HuH-7 (cell line): ENCODE results near the gene CNOT8.

ENCODE experiments used
- DNase-seq: peaks from one replicate; pipeline ENCODE4 v3.0.0; 2011; ENCODE audit warnings: low spot score

The CNOT8 gene

GRCh38 chr5:154923441-154924430 is 65.3 kb downstream of the CNOT8 start:
- no peak for DNase-seq
